Bronchial epithelial cell (primary cell): Measurements from ENCODE around the gene UCK1. TPM values are rescaled to one million over a fixed set of nuclear protein-coding genes. Genes with fewer than 3 reads are reported as not detected.
A peak's percentile ranks its signal among the peaks of the same experiment; 100 is the strongest.

Experiments
- DNase-seq: peaks from one replicate; pipeline ENCODE4 v3.0.0-alpha.2; 2010; ENCODE audit warnings: low read depth
- FAIRE-seq: peaks from 2 replicates; lab custom pipeline; 2011; peaks lifted over from hg19 to GRCh38; lab: Jason Lieb, UNC
- H3K27me3 ChIP-seq: 2 replicates; pipeline ENCODE4 v1.5.1; 2011; ENCODE audit warnings: low read length; ENCODE audit not compliant: control insufficient read depth, insufficient read depth
- H3K36me3 ChIP-seq: 2 replicates; pipeline ENCODE4 v1.5.1; 2011; ENCODE audit warnings: low read length; ENCODE audit not compliant: control insufficient read depth, insufficient read depth
- H3K4me3 ChIP-seq: 2 replicates; pipeline ENCODE4 v1.5.1; 2011; ENCODE audit warnings: mild to moderate bottlenecking, low read depth, low read length, control low read depth
- CTCF ChIP-seq: IDR thresholded peaks from 2 replicates; pipeline ENCODE4 v1.5.1; 2011; ENCODE audit warnings: mild to moderate bottlenecking, moderate library complexity, low read length, control low read depth, inconsistent platforms; ENCODE audit not compliant: insufficient read depth, severe bottlenecking
- total RNA-seq: library from RNA; depleted of rRNA; stranded (reverse); fragments of >200 nt; gene quantifications from 2 replicates; pipeline ENCODE4 v1.2.1, GENCODE V29; 2014

The UCK1 gene
- total RNA-seq, 1 donor from 2014 or later, result 15.0 TPM

DNA sequence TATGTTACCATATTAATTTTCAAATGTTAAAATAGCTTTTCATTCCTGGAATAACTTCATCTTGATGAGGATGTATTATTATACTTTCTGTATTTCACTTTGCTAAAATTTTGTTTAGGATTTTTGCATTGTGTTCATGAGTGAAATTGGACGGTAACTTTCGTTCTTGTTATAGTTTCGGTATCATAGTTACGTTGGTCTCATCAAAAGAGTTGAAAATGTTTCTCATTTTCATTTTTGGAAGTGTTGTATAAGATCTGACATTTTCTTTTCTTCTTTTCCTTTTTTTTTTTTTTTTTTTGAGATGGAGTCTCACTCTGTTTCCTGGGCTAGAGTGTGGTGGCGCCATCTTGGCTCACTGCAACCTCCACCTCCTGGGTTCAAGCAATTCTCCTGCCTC is 34.3 kb upstream of the UCK1 start:
- no peak for TF ChIP-seq CTCF
- no peaks in the 10 kb centered on the region for H3K27me3 ChIP-seq
- FAIRE-seq (no peak), DNase-seq (no peak)
- no peak overlapping the region for H3K4me3 ChIP-seq
- no peaks in the 10 kb centered on the region for H3K36me3 ChIP-seq

DNA sequence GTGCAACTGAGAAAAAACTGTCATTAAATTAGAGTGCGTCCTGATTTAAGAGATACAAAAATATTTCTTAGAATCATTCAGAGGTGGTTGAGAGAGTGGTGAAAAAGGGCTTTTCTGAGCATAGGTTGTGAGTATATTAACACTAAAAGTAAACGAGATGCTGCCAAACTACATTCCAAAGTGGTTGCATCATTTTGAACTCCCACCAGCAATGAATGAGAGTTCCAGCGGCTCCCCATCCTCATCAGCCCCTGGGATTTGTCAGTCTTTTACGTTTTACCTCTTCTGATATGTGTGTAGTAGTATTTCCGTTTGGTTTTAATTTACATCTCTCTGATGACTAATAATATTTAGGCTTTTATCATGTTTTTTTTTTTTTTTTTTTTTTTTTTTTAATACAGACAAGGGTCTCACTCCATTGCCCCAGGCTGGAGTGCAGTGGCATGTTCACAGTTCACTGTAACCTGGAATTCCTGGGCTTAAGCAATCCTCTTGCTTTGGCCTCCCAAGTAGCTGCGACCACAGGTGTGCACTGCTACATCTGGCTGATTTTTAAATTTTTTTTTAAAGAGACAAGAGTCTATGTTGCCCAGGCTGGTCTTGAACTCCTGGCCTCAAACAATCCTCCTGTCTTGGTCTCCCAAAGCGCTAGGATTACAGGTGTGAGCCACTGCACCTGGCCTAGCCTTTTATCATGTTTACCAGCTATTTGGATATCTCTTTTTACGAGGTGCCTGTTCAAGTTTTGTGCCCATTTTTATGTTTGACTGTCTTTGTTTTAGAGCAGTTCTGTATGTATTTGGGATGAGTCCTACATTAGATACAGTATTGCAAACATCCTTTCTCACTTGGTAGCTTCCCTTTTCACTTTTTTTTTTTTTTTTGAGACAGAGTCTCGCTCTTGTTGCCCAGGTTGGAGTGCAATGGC is 31.2 kb upstream of the UCK1 start:
- DNase-seq (peak; percentile 81), FAIRE-seq (no peak)
- Histone ChIP-seq H3K36me3 (no peaks in the 10 kb centered on the region), H3K27me3 (no peaks in the 10 kb centered on the region), H3K4me3 (no peak overlapping the region)
- TF ChIP-seq CTCF, result no peak

- TF ChIP-seq CTCF, result no peak
- DNase-seq (no peak), FAIRE-seq (no peak)
- Histone ChIP-seq H3K27me3 (no peaks in the 10 kb centered on the region), H3K4me3 (no peak overlapping the region), H3K36me3 (no peaks in the 10 kb centered on the region)
These were observed 28.4 kb upstream of the UCK1 start for GRCh38 chr9:131559421-131560000.

DNA sequence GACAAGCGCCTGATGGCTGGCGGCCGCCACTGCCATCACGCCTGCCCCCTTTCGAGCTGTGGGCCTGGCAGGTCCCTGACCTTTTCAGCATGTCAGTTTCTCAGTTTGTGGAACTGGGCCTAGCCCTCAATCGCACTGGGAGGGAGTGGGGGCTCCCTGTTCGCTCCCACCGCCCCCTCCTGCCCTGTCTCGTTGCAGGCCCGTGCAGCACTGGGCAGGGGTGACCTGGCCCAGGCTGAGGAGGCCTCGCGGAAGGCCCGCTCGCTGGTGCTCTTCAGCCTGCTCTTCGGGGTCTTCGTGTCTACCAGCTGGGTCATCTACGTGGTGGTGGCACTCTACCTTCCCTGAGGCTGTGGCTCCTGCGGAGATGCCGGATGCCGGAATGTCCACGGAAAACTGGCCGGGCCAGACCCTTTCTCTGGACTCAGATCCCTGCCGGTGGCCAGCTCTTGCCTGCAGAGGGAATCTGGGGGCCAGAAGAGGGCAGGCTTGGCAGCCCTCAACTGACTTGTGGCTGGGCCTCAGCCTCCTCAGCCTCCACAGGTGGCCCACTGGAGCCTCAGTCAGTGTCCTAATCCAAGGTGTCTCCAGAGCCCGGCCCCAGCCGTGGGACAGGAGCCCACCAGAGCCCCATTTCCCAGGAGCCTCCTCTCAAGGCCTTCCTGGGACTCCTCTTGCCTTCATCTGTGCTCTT is 26.9 kb upstream of the UCK1 start:
- DNase-seq (no peak), FAIRE-seq (no peak)
- no peak for TF ChIP-seq CTCF
- H3K4me3 ChIP-seq, result no peak overlapping the region
- H3K36me3 ChIP-seq, result no peaks in the 10 kb centered on the region
- H3K27me3 ChIP-seq, result no peaks in the 10 kb centered on the region

DNA sequence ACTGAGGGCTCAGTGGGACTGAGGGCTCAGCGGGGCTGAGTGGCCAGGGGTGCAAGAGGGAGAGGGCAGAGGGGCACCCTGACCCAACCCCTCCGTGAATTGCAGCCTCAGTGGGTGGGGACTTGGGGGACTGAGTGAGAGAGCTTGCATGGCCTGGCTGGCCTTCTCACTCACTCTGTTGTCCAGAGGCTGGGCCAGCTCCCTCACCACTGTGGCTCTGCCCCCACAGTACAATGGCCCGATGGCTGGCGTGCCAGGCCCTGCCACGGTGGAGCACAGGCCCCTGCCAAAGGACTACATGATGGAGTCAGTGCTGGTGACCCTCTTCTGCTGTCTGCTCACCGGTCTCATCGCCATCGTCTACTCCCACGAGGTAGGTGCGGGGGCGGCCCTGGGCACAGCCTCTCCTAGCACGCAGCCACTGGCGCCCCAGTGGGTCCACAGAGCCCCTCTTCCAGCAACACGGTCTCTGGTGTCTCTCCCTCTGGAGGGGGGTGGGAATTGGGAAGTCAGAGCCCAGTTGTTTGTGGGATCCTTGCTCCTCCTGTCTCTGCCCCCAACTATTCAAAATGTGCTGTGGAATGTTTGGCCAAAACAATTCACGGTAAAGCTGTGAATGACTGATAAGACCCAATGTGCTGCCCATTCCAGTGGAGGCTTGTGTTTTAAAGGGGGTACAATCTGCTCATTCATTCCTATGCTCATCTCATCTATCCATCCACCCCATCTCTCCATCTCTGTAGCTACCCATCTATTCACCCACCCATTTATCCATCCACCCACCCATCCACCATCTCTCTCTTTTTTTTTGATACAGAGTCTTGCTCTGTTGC is 25.0 kb upstream of the UCK1 start:
- DNase-seq, result no peak
- TF ChIP-seq CTCF, result no peak
- H3K4me3 ChIP-seq, result no peak overlapping the region
- no peak for FAIRE-seq
- H3K27me3 ChIP-seq, result no peaks in the 10 kb centered on the region
- no peaks in the 10 kb centered on the region for H3K36me3 ChIP-seq
